LHCN-M2 (cell line): Measurements from ENCODE around the gene CHD5. TPM values are rescaled to one million over a fixed set of nuclear protein-coding genes. Genes with fewer than 3 reads are reported as not detected.
A peak's percentile ranks its signal among the peaks of the same experiment; 100 is the strongest.

ENCODE experiments used
- DNase-seq: peaks from one replicate; pipeline ENCODE4 v3.0.0-alpha.2; 2012; ENCODE audit warnings: low read depth
- total RNA-seq: library from RNA; depleted of rRNA; stranded (reverse); fragments of >200 nt; gene quantifications from 2 replicates; pipeline ENCODE4 v1.2.3, GENCODE V29; 2014

Gene CHD5
- total RNA-seq, 1 experiment from 2014 or later, result 0.06 TPM

GRCh38 chr1:6174621-6175410 lies 5.3 kb downstream of the CHD5 start:
- no peak for DNase-seq

GRCh38 chr1:6172549-6172948 lies 7.6 kb downstream of the CHD5 start:
- no peak for DNase-seq

- DNase-seq, result no peak
These were observed 8.5 kb downstream of the CHD5 start for GRCh38 chr1:6171548-6172124.

GRCh38 chr1:6170742-6171201 lies 9.3 kb downstream of the CHD5 start:
- DNase-seq, result no peak

GRCh38 chr1:6170116-6170741 lies 9.9 kb downstream of the CHD5 start:
- no peak for DNase-seq

- DNase-seq, result no peak
These were observed 11.1 kb downstream of the CHD5 start for GRCh38 chr1:6168947-6169586.

GRCh38 chr1:6167391-6168303 lies 12.5 kb downstream of the CHD5 start:
- DNase-seq, result no peak

GRCh38 chr1:6166655-6167390 lies 13.3 kb downstream of the CHD5 start:
- no peak for DNase-seq

GRCh38 chr1:6166221-6166620 lies 13.9 kb downstream of the CHD5 start:
- DNase-seq, result no peak

GRCh38 chr1:6165441-6165985 lies 14.6 kb downstream of the CHD5 start:
- no peak for DNase-seq

- DNase-seq, result no peak
These were observed 15.1 kb downstream of the CHD5 start for GRCh38 chr1:6165027-6165426.

- DNase-seq, result no peak
These were observed 16.0 kb downstream of the CHD5 start for GRCh38 chr1:6163973-6164617.

GRCh38 chr1:6163191-6163972 lies 16.7 kb downstream of the CHD5 start:
- no peak for DNase-seq

GRCh38 chr1:6162773-6163172 lies 17.3 kb downstream of the CHD5 start:
- no peak for DNase-seq

- DNase-seq, result no peak
These were observed 17.8 kb downstream of the CHD5 start for GRCh38 chr1:6162341-6162740.

- DNase-seq, result no peak
These were observed 21.9 kb downstream of the CHD5 start for GRCh38 chr1:6158181-6158580.

GRCh38 chr1:6157528-6158174 lies 22.5 kb downstream of the CHD5 start:
- DNase-seq, result peak; percentile 59

GRCh38 chr1:6157132-6157527 lies 23.0 kb downstream of the CHD5 start:
- DNase-seq, result no peak
